NOMO-1 treated with DMSO at 0.1 percent for 48 hours (cell line): ENCODE results near the gene CCDC91.

Experiments used
- DNase-seq: peaks from one replicate; lab custom pipeline; 2025; ENCODE audit not compliant: unreplicated experiment; lab: John Stamatoyannopoulos, UW

Gene CCDC91

DNA sequence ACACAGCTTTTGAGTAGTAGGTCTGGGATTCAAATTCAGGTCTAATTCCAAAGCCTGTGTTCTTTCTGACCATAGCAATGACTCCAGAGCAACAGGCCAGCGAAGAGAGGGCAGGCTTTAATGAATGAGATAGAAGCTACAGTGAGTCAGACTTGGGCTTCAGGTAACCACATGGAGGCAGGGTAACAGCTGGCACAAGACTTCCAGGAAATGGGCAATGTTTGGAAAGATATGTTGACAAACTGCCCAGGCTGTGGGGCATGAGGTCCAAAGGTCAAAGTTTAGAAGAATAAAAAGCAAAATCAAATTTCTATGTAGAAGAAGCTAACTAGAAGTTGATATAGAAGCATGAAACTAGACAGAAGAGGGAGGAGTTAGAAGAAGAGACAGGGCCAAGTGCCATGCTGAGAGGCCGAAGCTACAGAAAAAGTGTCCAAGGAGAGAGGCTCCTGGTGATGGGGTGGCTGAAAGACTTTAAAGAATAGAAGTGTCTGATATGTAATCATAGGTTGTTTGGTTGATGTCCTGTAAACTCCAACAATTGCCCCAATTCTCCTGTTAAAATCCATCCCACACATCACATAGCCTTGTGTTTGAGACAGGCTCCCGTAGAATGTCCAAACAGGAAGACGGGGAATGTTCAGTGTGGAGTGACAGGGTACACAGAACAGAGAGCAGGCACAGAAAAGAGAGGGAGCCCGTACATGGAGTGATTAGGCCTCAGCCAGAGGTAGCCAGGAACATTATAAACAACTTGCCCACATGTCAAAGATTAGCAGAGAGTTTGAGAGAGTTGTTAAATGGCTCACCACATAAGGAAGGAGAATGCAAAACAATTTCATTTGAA lies 384.7 kb downstream of the CCDC91 start:
- no peak for DNase-seq

DNA sequence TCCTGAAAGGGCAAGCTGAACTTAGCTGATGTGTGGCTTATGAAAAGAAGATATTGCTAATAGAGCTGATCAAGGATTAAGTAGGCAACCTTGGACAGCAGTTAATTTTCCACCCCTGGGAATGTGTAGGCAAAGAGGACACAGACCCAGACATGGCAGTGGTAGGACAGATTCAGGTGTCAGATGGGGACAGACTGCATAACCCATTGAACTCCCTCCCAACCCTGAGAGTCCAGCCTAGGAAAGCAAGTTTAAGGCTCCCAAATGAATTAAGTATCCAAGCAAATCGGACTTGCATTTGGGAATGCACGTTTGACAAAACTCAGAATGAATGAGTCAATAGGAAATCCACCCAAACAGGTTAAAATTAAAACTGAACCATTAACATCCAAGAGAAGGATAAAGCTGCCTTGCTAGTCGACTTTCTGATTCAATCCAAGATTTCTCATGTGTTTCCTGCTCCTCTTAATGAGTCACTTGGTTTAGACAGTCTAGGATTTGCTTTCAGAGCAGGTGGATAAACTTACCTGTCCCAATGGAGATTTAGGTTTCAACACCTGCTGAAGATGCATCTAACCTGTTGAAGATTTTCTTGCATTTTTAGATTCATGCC lies 385.4 kb downstream of the CCDC91 start:
- no peak for DNase-seq

GRCh38 chr12:28578361-28578760 lies 388.1 kb downstream of the CCDC91 start:
- no peak for DNase-seq

DNA sequence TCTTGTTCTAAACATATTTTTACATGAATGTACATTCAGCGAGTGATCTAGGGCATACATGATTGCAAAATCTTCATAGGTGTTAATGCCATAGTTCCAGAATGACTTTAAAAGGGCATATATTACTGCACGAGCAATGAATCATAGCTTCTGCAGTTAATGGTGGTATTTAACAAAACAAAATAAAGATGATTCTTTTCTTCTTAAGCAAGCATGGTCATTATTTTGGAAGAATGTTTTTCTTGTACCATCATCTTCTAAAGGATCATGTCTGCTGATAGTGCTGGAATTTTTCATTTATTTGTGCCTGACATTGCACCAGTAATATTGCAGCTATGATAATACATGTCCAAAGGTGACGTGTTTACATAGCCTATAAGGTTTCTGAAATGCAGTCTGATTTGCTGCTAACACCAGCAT lies 388.6 kb downstream of the CCDC91 start:
- no peak for DNase-seq

DNA sequence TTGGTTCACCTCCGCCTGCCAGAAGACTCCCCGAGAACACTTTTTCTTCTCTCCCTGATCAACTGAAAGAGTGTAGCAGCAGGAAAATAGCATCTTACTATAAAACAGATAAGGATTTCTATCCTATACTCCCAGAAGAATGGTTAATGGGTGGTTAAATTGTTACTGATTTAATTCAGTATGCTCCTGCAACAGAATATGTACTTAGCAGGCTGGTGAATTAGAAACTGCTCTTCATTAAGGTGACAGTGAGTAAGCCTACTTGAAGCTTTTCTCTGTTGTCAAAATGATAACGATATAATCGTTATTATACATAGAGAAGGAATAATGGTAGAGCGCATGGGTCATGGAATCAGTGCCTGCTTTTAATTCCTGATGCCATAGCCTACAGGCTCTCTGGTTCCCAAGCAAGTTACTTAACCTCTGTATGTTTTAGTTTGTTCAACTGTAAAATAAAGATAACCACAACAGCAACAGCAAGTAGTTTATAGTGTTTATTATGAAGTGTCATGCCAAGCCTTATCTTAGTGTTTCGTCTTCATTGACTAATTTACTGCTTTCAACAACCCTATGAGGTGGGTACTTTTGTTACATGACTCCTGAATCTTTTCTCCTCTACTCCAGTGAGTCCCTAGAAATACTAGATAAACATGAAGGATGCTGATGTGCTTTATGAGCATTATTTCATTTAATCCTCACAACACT lies 392.6 kb downstream of the CCDC91 start:
- DNase-seq, result no peak

- DNase-seq, result peak; percentile 72
Measured at GRCh38 chr12:28583701-28584261, 393.5 kb downstream of the CCDC91 start.

- DNase-seq, result no peak
Measured at GRCh38 chr12:28585146-28585545, 394.9 kb downstream of the CCDC91 start.

GRCh38 chr12:28586481-28586880 lies 396.2 kb downstream of the CCDC91 start:
- no peak for DNase-seq

DNA sequence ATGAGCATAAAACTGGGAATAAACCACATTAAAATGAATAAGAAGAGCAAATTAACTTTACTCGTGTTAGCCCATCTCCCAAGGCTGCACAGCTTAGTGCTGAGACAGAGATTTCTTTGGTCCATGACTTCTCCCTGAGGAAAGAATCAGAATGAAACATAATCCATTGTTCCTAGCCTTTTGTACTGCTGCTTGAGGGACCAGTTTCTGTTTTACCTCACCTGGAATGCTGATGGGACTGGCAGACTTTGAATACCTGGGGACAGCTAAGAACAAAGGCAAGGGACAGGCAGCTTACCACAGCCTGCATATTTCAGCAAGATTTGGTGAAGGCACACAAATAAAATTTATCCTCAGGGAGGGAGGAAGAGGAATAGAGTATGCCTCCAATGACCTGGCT lies 401.6 kb downstream of the CCDC91 start:
- no peak for DNase-seq
